Transverse colon (tissue), 4 donors: Measurements from ENCODE around the gene DMXL1. TPM values are rescaled to one million over a fixed set of nuclear protein-coding genes. Genes with fewer than 3 reads are reported as not detected.

Source experiments
- DNase-seq: peaks from one replicate; pipeline ENCODE4 v3.0.0-alpha.2; 2019
- H3K27ac ChIP-seq, 4 donors: fragments of 200-600 bp; sonication (generic); 2 replicates each; pipeline ENCODE4 v1.5.1; 2016 to 2018; ENCODE audit warnings: inconsistent platforms in 4 of 4
- H3K27me3 ChIP-seq: fragments of 200-600 bp; sonication (generic); 2 replicates; pipeline ENCODE4 v1.5.1; 2017; ENCODE audit warnings: inconsistent platforms
- H3K36me3 ChIP-seq, 4 donors: fragments of 200-600 bp; sonication (generic); 2 replicates each; pipeline ENCODE4 v1.5.1; 2017 to 2019; ENCODE audit warnings: inconsistent platforms in 4 of 4
- H3K4me1 ChIP-seq, 4 donors: fragments of 200-600 bp; sonication (generic); 2 replicates each; pipeline ENCODE4 v1.5.1; 2017 to 2020; ENCODE audit warnings: inconsistent platforms in 4 of 4
- H3K4me3 ChIP-seq, 4 donors: fragments of 200-600 bp; sonication (generic); 1 replicate in 1 of 4; 2 replicates in 3 of 4; pipeline versions ENCODE4 v1.5.1 to v1.6.1; 2017 to 2019; ENCODE audit warnings: inconsistent platforms in 4 of 4
- H3K9me3 ChIP-seq, 2 donors: fragments of 200-600 bp; sonication (generic); 2 replicates each; pipeline ENCODE4 v1.5.1; 2017 to 2019; ENCODE audit warnings: inconsistent platforms in 2 of 2
- EP300 ChIP-seq: sonication (generic); formaldehyde crosslinking; IDR thresholded peaks from one replicate; pipeline ENCODE4 v1.6.1; 2017; ENCODE audit warnings: antibody characterized with exemption, low read depth
- POLR2A ChIP-seq: fragments of 450-650 bp; IDR thresholded peaks from one replicate; pipeline ENCODE4 v1.6.1; 2016; ENCODE audit warnings: antibody characterized with exemption, mild to moderate bottlenecking, moderate library complexity
- POLR2AphosphoS5 ChIP-seq, 3 donors: sonication (generic); formaldehyde crosslinking; IDR thresholded peaks; one replicate each; pipeline ENCODE4 v1.6.1; 2016; ENCODE audit warnings: antibody characterized with exemption in 3 of 3
- WGBS, 2 donors: methylation state at CpG; one replicate each; pipeline ENCODE4 v1.1.5; 2018; ENCODE audit warnings: low coverage in 1 of 2; 5-methylcytosine and 5-hydroxymethylcytosine counted together
- in situ Hi-C, 4 donors: fragments of 200-750 bp; cut with MboI; loops; one replicate each; pipeline versions ENCODE4 v1.15.0 to v1.15.1; 2017; ENCODE audit warnings: low sequenced_read_pairs in 3 of 4, low pct_ligation_motif_present in 1 of 4, low pct_unique_long_range_greater_than_20kb in 1 of 4
- intact Hi-C: fragments of 100-400 bp; cut with DNase I; formaldehyde crosslinking; loops from one replicate; pipeline ENCODE4 v1.15.1; 2023; ENCODE audit warnings: low total_unique reads
- total RNA-seq, 4 donors: library from RNA; depleted of rRNA; stranded (reverse); fragments of >200 nt; gene quantifications; one replicate each; pipeline ENCODE4 v1.1.0, GENCODE V29; 2016
- TF ChIP-seq, protein P1 (sequence below), 5 experiments: fragments of 200-600 bp in 3 of 5; fragments of 450-650 bp in 2 of 5; sonication (generic) in 3 of 5; IDR thresholded peaks; 1 replicate in 2 of 5; 2 replicates in 3 of 5; pipeline ENCODE4 v1.5.1; 2016 to 2017; ENCODE audit warnings: antibody characterized with exemption in 5 of 5, inconsistent platforms in 3 of 5, mild to moderate bottlenecking in 2 of 5, moderate library complexity in 1 of 5

DMXL1 gene
- total RNA-seq, 4 donors from 2014 or later: 44.6 to 84.8 (median 58.2) TPM

DNA sequence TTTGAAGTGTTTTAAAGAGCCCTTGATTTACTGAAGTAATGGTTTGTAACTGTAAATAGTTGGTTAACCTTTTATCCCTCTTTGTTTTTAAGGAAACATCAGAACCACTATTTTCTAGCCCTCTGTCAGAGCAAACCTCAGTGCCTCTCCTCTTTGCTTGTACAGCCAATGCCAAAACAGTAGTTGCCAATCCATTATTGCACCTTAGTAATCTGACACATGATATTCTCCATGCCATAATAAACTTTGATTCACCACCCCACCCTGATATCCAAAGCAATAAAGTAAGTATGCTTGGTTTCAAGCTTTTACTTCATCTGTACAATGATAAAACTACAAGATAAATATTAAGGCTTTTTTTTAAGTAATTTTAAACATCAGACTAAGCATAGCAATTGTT, 100.8 kb downstream of the DMXL1 start:
- in situ Hi-C loops (no loop called here), intact Hi-C loops (no loop called here)
- Histone ChIP-seq H3K36me3 (peaks cover 0 to 9% (median 0%) of the 10 kb centered on the region in 4 donors), H3K27ac (no peak overlapping the region), H3K9me3 (no peaks in the 10 kb centered on the region), H3K27me3 (no peaks in the 10 kb centered on the region), H3K4me1 (peaks cover 0 to 21% (median 6%) of the 10 kb centered on the region in 4 donors), H3K4me3 (no peak overlapping the region)
- TF ChIP-seq EP300: no peak
- no peak for TF ChIP-seq POLR2AphosphoS5 (IDR thresholded peaks at IDR 0.05)
- no peak for TF ChIP-seq POLR2A
- TF ChIP-seq, protein P1, sequence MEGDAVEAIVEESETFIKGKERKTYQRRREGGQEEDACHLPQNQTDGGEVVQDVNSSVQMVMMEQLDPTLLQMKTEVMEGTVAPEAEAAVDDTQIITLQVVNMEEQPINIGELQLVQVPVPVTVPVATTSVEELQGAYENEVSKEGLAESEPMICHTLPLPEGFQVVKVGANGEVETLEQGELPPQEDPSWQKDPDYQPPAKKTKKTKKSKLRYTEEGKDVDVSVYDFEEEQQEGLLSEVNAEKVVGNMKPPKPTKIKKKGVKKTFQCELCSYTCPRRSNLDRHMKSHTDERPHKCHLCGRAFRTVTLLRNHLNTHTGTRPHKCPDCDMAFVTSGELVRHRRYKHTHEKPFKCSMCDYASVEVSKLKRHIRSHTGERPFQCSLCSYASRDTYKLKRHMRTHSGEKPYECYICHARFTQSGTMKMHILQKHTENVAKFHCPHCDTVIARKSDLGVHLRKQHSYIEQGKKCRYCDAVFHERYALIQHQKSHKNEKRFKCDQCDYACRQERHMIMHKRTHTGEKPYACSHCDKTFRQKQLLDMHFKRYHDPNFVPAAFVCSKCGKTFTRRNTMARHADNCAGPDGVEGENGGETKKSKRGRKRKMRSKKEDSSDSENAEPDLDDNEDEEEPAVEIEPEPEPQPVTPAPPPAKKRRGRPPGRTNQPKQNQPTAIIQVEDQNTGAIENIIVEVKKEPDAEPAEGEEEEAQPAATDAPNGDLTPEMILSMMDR (IDR thresholded peaks at IDR 0.05): no peak
- no peak for DNase-seq

DNA sequence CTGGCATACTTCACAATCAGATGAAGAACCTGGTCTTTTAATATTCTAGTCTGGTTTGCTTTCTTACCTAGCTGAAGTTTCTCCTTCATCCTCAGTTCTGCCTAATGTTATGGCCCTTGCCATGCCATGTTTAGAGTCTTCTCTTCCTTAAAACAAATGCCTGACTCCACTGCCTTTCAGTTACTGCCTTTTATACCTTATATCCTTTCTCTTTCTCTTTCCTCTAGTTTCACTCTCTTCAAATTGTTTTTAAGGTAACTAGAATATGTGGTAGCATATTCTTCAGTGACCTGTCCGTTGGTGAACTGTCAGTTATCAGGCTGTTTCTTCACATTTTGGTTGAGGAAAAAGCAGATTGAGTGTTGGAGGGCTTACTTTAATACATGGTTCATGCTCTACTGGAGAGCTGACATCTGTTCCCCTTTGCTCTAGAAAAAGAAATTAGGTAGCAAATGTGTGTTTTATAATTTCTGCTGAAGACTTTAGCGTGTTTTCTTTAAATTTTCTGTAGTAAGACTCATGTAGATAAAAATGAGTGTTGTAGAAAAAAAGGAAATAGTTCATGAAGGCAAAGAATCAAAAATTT, 103.8 kb downstream of the DMXL1 start:
- peaks cover 0 to 14% (median 6%) of the 10 kb centered on the region in 4 donors for H3K4me1 ChIP-seq
- no peak for DNase-seq
- peaks cover 0 to 17% (median 0%) of the 10 kb centered on the region in 4 donors for H3K36me3 ChIP-seq
- H3K27ac ChIP-seq: no peak overlapping the region
- no peak overlapping the region for H3K4me3 ChIP-seq
- in situ Hi-C loops: no loop called here
- H3K27me3 ChIP-seq: no peaks in the 10 kb centered on the region
- intact Hi-C loops: no loop called here
- H3K9me3 ChIP-seq: no peaks in the 10 kb centered on the region
- TF ChIP-seq POLR2A (no peak), EP300 (no peak), POLR2AphosphoS5 (IDR thresholded peaks at IDR 0.05) (no peak)
- TF ChIP-seq, protein P1 (IDR thresholded peaks at IDR 0.05): no peak
- WGBS, 2 donors: 85 to 87% methylated on average over 2 of the region's 2 CpGs

DNA sequence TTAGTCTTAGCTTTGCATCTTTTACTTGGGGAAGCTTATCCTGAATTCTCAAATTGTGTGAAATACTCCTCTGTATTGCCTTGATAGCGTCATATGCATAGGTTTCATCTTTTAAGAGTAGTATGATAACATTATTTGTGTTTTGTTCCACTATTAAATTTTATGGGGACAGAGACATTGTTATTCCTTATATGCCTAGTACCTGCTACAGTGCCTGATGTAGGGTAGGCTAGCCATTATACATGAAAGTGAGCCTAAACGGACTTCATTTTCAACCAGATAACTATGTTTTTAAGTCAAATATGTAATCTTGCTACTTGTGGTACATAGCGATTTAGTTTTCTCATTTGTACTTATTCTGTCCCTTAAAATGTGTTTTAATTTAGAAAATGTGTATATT, 105.9 kb downstream of the DMXL1 start:
- Histone ChIP-seq H3K36me3 (peaks cover 0 to 17% (median 0%) of the 10 kb centered on the region in 4 donors), H3K4me3 (no peak overlapping the region), H3K27ac (no peak overlapping the region), H3K9me3 (no peaks in the 10 kb centered on the region), H3K27me3 (no peaks in the 10 kb centered on the region), H3K4me1 (peaks cover 0 to 6% (median 2%) of the 10 kb centered on the region in 4 donors)
- intact Hi-C loops (no loop called here), in situ Hi-C loops (no loop called here)
- 93 to 98% methylated on average over 3 of the region's 3 CpGs for WGBS, 2 donors
- no peak for TF ChIP-seq EP300
- TF ChIP-seq POLR2A: no peak
- no peak for DNase-seq

- intact Hi-C loops: no loop called here
Observed at GRCh38 chr5:119177226-119177625, 106.3 kb downstream of the DMXL1 start.

More at GRCh38 chr5:119177226-119177625, 106.3 kb downstream of the DMXL1 start:
- Histone ChIP-seq H3K27me3 (no peaks in the 10 kb centered on the region), H3K9me3 (no peaks in the 10 kb centered on the region), H3K4me3 (no peak overlapping the region), H3K27ac (no peak overlapping the region), H3K4me1 (peaks cover 0 to 1% (median under 1%) of the 10 kb centered on the region in 4 donors), H3K36me3 (peaks cover 0 to 17% (median 0%) of the 10 kb centered on the region in 4 donors)
- WGBS, 2 donors: 88 to 98% methylated on average over 3 of the region's 3 CpGs
- TF ChIP-seq EP300 (no peak), POLR2A (no peak), POLR2AphosphoS5 (IDR thresholded peaks at IDR 0.05) (no peak)
- TF ChIP-seq, protein P1 (IDR thresholded peaks at IDR 0.05): no peak
- no peak for DNase-seq
- in situ Hi-C loops: no loop called here
